VCaP (cell line): Measurements from ENCODE around the gene USP30.

Experiments used
- H3K27ac ChIP-seq: fragments of 450-650 bp; 2 replicates; pipeline ENCODE4 v1.5.1; 2017
- CTCF ChIP-seq: fragments of 450-650 bp; conservative IDR thresholded peaks from 2 replicates; pipeline ENCODE4 v1.5.1; 2017; ENCODE audit warnings: mild to moderate bottlenecking, moderate library complexity

Gene USP30

DNA sequence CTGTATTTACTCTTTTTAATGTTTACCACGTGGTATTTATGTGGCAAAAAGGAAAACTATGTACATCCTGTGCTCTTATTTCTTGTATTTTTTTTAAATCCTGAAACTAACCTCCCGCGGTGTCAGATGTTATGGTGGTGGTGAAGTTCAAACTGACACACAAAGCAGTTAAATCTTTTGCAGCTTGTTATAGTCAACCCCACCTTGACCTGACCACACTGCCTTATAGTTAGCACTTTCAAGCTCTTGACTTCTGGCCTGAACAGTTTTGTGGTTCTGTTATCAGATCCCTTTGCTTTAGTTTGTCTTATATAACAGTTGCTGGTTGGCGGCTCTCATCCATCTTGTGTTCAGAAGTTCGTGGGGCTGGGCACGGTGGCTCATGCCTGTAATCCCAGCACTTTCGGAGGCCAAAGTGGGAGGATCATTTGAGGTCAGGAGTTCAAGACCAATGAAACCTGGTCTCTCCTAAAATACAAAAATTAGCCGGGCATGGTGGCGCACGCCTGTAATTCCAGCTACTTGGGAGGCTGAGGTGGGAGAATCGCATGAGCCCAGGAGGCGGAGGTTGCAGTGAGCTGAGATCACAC lies 47.1 kb downstream of the USP30 start:
- H3K27ac ChIP-seq = peak overlapping the region; percentile 93
- TF ChIP-seq CTCF = no peak

- no peak for TF ChIP-seq CTCF
- H3K27ac ChIP-seq = no peak overlapping the region; the same call in 1 of the 2 replicates
These were observed 48.4 kb downstream of the USP30 start for GRCh38 chr12:109100741-109101140.

DNA sequence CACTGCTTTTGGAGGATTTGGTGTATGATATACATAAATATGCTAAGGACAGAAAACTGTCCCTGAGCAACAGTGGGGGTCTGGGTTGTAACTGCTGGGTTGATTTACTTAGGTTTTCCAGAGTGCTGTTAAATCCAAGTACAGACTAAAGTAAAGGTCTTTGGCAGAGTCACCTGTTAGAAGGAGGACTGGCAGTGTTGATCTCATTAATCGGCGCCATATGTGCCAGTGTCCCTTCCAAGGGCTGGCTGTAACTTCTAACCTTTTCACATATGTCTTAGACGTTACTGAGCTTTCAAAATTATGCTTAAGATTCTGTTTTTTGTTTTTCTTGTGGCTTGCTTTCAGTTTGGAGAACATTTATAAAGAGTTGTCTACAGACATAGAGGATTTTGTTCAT lies 50.1 kb downstream of the USP30 start:
- no peak overlapping the region; the same call in 1 of the 2 replicates for H3K27ac ChIP-seq
- no peak for TF ChIP-seq CTCF

GRCh38 chr12:109105176-109105575 lies 52.8 kb downstream of the USP30 start:
- no peak for TF ChIP-seq CTCF
- H3K27ac ChIP-seq = peak overlapping the region; percentile 72

GRCh38 chr12:109109746-109110350 lies 57.5 kb downstream of the USP30 start:
- TF ChIP-seq CTCF = no peak
- no peak overlapping the region for H3K27ac ChIP-seq

GRCh38 chr12:109110988-109111495 lies 58.7 kb downstream of the USP30 start:
- H3K27ac ChIP-seq = no peak overlapping the region
- no peak for TF ChIP-seq CTCF

DNA sequence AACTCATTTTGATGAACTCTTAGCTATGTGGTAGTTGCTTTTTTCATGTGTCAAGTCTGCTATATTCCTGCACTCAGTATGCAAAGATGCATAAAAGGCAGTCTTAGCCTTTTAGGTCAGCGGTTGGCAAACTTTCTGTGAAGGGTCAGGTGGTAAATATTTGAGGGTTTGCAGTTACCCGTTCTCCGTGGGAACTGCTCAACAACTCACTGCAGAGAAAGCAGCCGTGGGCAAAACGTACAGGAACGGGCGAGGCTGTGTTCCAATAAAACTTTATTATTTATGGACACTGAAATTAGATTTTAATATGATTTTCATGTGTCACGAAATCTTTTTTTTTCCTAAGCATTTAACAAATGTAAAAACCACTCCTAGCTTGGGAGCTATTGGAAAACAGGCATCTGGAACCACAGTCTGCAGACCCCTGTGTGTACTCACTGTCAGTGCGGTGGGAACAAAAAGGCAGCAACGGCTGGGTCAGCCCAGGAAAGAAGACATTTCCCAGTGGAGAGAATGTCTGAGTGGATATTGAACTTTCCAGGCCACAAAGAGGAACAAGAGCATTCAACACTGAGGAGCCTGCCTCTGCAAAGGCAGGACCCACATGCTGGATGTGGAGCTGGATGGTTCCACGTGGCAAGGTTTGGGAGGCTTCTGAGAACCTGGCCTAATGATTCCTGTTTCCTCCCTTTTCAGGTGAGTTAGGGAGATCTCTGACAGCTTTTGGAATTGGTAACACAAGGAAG lies 60.5 kb downstream of the USP30 start:
- peak overlapping the region; percentile 30 for H3K27ac ChIP-seq
- TF ChIP-seq CTCF = no peak
